HepG2 (cell line): ENCODE data around the gene TUBB4B.
"Not testable (repeated sequence)": the region's sequence is repeated elsewhere in the genome, so short reads cannot be mapped to it uniquely, and the experiment has no call there.

Source experiments
- CREB1 ChIP-seq, 2 experiments: fragments of 450-650 bp in 1 of 2; IDR thresholded peaks; 2 replicates each; pipeline ENCODE4 v1.6.1; 2016 to 2017; ENCODE audit warnings: control low read depth in 1 of 2, mild to moderate bottlenecking in 1 of 2, missing compliant biosample characterization in 1 of 2, missing genetic modification characterization in 1 of 2
- CSRNP2 ChIP-seq: sonication (generic); formaldehyde crosslinking; conservative IDR thresholded peaks from 2 replicates; pipeline ENCODE4 v1.8.0; 2022; ENCODE audit warnings: low read depth, missing genetic modification reagents
- CTCF ChIP-seq: sonication (generic); formaldehyde crosslinking; IDR thresholded peaks from 2 replicates; pipeline ENCODE4 v1.5.0; 2020; ENCODE audit warnings: mild to moderate bottlenecking, missing genetic modification reagents, moderate library complexity
- E2F1 ChIP-seq: sonication (generic); formaldehyde crosslinking; IDR thresholded peaks from 2 replicates; pipeline ENCODE4 v1.5.0; 2020; ENCODE audit warnings: missing genetic modification reagents
- EP300 ChIP-seq, 3 experiments: sonication (generic) in 1 of 3; formaldehyde crosslinking in 1 of 3; IDR thresholded peaks; 2 replicates each; pipeline versions ENCODE4 v1.5.1 to v1.6.1; 2011 to 2020; ENCODE audit warnings: low read depth in 2 of 3, low read length in 2 of 3, borderline replicate concordance in 1 of 3, improper control_type of control experiment in 1 of 3, mild to moderate bottlenecking in 1 of 3, missing genetic modification reagents in 1 of 3, moderate library complexity in 1 of 3
- POLR2AphosphoS5 ChIP-seq: IDR thresholded peaks from 2 replicates; pipeline ENCODE4 v1.6.1; 2012; ENCODE audit warnings: low read depth, low read length
- TCF7 ChIP-seq: sonication (generic); IDR thresholded peaks from 2 replicates; pipeline ENCODE4 v1.6.1; 2016; ENCODE audit warnings: antibody characterized with exemption, low read depth
- TFDP1 ChIP-seq: IDR thresholded peaks from 2 replicates; pipeline ENCODE4 v1.6.1; 2016; ENCODE audit warnings: missing compliant biosample characterization, missing genetic modification reagents, borderline replicate concordance
- XRCC5 ChIP-seq: fragments of 200-400 bp; formaldehyde crosslinking; optimal IDR thresholded peaks from 2 replicates; pipeline ENCODE3; 2017; ENCODE audit warnings: mild to moderate bottlenecking, low read length
- ZNF274 ChIP-seq: sonication (generic); formaldehyde crosslinking; IDR thresholded peaks from 2 replicates; pipeline ENCODE4 v1.5.1; 2020; ENCODE audit warnings: mild to moderate bottlenecking, missing genetic modification reagents
- ZNF282 ChIP-seq: fragments of 450-650 bp; IDR thresholded peaks from 2 replicates; pipeline ENCODE4 v1.6.1; 2018; ENCODE audit not compliant: partially characterized antibody
- ZNF609 ChIP-seq: sonication (generic); formaldehyde crosslinking; IDR thresholded peaks from 2 replicates; pipeline ENCODE4 v1.4.0; 2020; ENCODE audit warnings: mild to moderate bottlenecking, missing genetic modification reagents, borderline replicate concordance
- ZNF891 ChIP-seq: sonication (generic); formaldehyde crosslinking; IDR thresholded peaks from 2 replicates; pipeline ENCODE4 v1.5.0; 2020; ENCODE audit warnings: mild to moderate bottlenecking, missing genetic modification reagents

GRCh38 chr9:137243266-137243625 is 2.2 kb downstream of the TUBB4B start:
- not testable (repeated sequence) for TF ChIP-seq POLR2AphosphoS5; EP300 (IDR thresholded peaks at IDR 0.05; ENCODE audit: low read depth in 2 of 2, low read length in 2 of 2); EP300 (CRISPR knock-in tag; IDR thresholded peaks at IDR 0.05; ENCODE audit: borderline replicate concordance); CTCF; TCF7; ZNF282; TFDP1 (CRISPR knock-in tag); ZNF891 (CRISPR knock-in tag); CSRNP2; XRCC5; ZNF609; ZNF274 (CRISPR knock-in tag); CREB1 (IDR thresholded peaks at IDR 0.05); CREB1 (CRISPR knock-in tag; IDR thresholded peaks at IDR 0.05); E2F1 (CRISPR knock-in tag)
